NCI-H1092 (cell line): ENCODE measurements around the gene MED9.
"Not testable (repeated sequence)": the region's sequence is repeated elsewhere in the genome, so short reads cannot be mapped to it uniquely, and the experiment has no call there.

ENCODE experiments used
- DNase-seq: peaks from one replicate; lab custom pipeline; 2025; lab: John Stamatoyannopoulos, UW

MED9 gene

DNA sequence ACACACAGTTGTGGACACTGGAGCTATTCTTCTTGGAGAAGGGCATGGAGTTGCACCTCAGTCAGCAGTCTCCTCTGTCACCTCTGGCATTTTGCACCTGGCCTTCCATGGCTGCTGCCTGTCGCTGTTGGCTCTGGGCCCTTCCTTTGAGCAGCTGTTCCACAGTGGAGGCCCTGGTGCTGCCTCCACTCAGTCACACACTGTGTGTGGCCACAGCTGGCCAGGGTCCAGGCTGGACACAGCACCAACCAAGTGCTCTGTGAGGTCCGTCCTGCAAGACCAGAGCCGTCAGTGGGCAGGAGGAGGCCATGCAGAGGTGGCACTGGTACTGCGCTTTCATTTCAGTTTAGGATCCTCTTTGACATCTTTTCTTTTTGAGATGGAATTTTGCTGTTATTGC is 21.6 kb upstream of the MED9 start:
- DNase-seq = no peak

DNA sequence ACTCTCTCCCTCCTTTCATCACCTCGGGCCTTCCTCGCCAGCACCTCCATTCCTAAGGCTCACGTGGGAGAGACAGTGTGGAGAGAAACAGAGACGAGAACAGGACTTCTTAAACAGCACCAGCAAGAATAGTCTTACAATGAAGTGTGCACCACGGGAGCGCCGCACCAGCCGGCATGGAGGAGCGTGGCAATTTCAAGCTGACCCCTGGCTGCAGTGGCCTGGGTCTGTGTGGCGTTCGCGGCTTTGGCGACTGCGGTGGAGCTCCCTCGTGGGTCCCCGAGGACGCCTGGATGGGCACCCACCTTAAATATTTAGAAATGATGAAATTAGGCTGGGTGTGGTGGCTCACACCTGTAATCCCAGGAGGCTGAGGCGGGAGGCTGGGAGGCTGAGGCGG is 20.5 kb upstream of the MED9 start:
- no peak for DNase-seq

DNA sequence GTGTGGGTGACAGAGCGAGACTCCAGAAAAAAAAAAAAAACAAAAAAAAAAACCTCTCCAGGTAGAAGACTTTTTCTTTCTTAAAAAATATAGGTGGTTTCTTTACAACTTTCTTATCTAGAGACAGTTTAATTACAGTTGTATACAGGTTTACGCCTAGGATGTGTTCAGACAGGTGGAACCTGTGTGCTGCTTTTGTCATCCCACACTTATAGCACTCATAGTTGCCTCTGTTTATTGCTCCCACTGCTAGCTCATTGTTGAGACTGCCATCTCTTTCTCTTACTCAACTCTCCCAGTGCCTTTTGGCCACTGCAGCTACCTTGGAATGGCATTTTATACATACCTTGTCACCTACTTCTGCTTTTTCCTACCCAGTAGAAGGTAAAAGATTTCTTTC is 19.1 kb upstream of the MED9 start:
- no peak for DNase-seq

DNA sequence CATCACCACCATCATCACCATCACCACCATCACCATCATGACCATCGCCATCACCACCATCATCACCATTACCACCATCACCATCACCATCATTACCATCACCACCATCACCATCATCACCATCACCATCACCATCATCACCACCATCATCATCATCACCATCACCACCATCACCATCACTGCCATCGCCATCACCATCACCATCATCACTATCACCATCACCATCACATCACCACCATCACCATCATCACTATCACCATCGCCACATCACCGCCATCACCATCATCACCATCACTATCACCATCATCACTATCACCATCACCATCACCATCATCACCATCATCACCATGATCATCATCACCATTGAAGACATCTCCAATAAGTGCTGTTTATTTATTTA is 16.8 kb upstream of the MED9 start:
- no peak for DNase-seq

DNA sequence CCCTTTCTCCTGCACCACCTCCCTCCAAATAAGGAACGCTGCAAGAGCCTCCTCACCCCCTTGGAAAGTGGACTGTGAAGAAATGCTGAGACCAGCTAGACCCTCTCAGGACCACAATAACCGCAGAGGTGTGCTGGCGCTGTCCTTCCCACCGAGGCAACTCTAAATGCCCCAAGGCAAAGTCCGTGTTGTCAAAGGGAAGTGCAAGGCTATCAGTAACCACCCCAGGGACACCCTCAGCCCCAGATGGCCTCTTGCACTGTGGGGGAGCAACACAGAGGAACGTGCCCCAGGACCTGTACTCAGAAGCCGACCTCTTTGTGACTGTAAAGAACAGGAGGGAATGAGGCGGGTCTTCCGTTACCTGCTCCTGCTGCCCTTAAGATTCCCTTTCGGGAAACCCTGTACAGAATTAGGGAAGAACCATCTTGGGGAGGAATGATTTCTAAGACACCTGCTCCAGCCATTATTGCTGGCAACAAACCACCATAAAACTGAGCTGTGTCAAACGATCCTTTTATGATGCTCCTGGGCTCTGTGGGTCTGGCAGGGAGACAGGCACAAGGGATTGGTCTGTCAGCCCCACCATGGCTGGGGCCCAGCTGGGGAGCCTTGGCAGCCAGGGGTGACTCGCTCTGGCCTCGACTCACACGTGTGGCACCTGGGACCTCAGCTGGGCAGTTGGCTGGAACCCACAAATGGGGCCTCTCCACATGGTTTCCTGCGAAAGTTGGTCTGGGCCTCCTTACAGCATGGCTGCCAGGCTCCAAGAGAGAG is 14.6 kb upstream of the MED9 start:
- DNase-seq = no peak

DNA sequence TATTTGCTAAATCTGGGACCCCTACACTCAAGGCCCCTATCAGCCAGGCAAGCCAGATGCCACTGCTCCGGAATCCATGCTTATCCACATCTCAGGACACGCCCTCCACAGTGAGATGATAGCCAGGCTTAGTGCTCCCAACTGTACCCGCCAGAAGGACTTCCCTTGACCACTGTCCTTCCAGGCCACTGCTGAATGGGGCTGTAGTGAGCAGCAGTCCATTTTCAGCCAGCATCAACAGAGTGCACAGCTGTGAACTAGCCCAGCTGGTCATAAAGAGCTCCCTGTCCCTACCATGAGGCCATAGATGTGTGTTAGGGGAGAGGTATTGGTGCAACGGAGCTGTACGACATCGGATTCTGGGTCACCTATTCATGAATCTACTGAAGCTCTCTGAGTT is 13.0 kb upstream of the MED9 start:
- no peak for DNase-seq

DNA sequence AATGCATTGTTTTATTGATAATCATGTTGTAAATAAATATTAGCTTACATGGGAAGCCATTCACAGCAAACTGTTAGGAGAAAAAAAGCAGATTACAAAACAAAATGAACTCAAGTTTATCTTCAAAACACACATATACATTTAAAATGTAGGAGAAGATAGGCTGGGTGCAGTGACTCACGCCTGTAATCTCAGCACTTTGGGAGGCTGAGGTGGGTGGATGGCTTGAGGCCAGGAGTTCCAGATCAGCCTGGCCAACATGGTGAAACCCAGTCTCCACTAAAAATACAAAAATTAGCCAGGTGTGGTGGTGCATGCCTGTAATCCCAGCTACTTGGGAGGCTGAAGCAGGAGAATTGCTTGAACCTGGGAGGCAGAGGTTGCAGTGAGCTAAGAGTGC is 10.9 kb upstream of the MED9 start:
- not testable (repeated sequence) for DNase-seq

DNA sequence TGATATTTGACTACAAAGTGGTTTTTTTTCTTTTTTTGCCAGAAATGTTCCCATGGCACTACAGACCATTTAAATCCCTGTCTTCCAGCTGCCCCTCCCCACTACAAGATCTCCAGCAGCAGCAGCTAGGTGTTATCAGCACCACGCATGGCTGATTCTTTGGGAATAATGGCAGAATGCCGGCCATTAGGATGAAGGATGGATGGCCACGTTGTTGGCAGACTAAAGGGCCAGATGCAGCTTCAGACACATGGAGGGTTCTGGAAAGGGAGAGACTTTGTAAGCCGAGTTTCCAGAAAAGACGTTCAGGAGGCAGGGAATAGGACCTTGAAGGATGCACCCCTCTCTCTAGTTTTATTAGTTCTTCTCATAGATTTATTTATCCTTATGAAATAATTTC is 10.3 kb upstream of the MED9 start:
- DNase-seq = no peak

DNA sequence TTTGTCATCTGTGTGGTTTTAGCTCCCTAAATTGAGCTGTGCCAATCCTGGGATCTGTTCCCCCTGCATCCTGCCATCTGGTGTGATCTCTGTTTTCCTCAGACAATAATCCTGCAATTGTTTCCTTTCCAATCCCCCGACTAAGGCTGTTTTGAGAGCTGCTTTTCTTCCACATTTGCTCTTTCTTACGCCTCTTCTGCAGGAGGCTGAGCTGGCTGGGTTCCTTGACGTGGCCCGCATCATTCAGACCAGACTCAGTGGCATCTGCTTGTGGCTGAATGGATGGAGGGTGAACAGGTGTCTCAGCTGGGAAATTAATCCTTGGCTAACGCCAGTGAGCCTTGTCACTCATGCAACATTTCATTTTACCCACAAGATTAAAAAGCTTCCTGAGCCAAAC is 9.8 kb upstream of the MED9 start:
- DNase-seq = no peak

DNA sequence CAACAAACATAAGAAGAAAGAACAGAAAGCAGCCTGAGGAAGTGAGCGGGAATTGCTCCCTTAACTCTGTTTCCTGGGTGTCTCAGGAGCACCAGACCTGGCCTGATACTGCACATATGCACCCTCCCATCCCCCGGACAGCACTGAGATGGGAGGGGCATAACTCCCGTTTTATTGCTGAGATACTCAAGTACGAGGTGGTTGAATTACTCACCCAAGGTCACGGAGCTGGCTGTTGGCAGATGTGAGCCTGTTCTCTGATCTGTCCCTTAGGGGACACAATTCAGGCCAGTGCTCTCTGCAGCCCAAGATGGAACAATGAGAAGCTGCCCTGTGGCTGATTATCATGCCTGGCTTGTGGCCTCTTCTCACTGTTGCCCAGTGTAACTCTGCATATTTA is 9.1 kb upstream of the MED9 start:
- no peak for DNase-seq

DNA sequence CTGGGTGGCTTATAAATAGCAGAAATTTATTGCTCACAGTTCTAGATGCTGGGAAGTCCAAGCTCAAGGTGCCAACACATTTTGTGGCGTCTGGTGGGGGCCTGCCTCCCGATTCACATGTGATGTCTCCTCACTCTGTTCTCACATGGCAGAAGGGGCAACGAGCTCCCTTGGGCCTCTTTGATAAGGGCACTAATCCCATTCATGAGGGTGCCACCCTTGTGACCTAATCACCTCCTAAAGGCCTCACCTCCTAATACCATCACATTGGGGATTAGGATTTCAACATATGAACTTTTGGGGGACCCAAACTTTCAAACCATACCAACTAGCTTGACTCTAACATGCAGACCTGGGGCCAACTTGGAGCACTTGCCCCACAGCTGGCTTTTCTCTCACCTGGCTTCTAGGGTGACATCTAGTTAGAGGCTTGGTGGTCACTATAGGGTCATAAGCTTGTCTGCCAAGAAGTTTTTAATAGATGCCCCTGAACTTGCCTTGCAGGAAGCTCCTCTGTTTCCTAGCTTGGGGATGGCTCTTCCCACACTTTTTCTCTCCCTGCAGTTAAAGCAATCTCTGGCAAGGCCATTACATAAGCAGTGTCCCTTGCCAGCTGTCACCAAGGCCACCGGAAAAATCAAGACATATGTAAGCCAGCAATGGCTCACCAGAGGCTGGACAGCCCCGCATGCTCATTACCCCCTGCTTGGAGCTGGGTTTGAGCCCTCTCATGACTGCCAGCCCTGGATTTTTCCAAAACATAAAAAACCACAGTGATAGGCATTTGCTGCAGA is 8.4 kb upstream of the MED9 start:
- no peak for DNase-seq

DNA sequence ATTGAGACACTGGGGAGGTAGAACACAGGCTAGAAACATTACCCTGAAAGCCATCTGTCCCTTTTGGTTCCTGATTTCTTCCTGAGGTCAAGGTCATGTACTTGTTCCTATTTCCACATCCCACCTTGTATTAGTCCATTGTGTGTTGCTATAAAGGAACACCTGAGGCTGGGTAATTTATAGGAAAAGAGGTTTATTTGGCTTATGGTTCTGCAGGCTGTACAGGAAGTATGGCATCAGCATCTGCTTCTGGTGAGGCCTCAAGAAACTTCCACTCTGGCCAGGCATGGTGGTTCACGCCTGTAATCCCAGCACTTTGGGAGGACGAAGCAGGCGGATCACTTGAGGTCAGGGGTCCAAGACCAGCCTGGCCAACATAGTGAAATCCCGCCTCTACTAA is 7.4 kb upstream of the MED9 start:
- DNase-seq = no peak

DNA sequence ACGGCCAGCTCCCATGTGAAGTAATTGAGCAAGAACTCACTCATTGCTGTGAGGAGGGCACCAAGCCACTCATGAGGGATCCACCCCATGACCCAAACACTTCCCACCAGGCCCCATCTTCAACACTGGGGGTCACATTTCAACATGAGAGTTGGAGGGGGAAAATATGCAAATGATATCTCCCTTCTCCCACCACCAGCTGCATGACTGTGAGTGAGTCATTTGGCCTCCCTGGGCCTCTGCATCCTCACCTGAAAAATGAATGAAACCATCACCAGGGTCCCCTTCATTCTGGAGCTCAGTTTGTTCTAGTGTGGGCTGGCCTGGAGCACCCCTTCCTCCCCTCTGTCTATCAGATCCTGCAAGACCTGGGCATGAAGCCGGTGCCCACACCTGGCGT is 6.8 kb upstream of the MED9 start:
- no peak for DNase-seq

DNA sequence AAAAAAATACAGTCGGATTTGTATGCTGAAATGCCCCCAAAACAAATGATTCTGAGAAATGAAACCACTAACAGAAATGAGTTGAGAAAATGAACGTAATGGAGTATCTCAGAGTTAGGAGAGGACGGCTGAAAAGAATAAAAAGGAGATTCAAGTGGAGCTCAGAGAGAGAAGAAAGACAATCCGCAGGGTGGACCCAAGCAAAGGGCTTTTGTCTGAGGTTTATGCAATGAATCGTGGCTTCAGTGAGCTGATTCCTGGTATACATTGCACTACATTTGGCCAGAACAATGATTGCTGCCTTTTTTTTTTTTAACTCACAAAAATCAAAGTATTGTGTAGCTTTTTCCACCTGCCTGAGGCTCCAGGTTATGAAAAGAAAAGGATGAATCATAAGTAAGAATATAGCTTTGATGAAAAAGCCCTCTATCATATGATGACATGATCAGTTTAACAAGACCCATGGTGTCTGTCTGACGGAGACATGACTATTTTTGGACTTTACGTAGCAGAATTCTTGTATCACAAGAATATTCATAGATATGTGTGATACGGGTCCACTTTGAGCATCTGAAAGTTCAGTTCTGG is 4.4 kb upstream of the MED9 start:
- no peak for DNase-seq

DNA sequence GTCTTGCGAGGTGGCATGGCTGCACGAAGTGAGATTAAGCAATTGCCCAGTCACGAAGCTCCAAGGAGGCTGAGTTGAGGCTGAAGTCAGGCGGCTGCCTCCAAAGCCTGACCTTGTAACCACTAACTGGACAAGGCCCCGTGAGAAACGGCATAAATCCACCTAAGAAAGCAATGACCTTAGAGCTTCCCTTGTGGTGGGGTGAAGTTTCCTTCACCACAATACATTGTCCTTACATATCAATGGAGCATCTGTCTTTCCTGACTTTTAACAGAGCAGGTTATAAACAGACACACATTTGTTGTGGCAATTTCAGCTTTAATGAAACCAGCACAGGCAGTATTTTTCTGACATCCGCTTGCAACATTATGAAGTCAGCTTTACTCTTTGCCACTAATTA is 2.5 kb upstream of the MED9 start:
- no peak for DNase-seq

DNA sequence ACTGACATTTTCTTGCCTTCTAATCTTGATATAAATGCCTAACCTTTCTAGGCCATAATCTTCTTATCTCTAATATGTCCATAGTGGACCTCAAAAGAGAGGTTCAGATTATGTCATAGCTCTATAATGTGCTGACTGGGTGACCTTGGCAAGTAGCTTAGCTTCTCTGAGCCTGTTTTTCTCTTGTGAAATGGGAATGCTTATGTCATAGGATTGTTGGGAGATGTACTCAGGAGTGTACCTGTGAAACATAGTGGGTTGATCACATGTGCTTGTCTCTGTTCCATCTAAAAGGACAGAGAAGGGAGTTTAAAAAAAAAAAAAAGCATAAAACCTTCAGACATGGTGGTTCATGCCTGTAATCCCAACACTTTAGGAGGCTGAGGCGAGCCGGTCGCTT is 2.4 kb downstream of the MED9 start:
- DNase-seq = no peak

DNA sequence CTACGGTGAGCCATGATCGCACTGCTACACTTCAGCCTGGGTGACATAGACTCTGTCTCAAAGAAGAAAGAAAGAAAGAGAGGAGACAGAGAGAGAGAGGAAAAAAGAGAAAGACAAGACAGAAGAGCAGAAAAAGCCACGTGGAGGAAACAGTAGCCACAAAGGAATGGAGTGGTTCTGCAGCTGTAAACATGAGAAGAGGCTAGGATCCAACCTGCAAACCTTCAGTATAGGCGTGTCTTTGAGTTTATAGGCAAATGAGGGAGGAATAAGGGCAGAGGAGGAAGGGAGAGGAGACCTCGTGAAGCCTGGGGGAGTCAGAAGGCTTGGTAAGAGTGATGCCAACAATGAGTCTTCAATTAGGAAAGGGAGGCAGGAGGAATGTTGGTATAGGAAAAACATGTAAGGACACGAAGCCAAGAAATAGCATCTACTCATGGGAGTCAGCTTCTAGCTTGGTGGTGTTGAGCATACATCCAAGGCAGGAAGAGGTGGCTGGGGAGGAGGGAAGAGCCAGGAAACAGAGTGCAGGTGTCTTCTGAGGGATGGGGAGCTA is 3.9 kb downstream of the MED9 start:
- DNase-seq = no peak

DNA sequence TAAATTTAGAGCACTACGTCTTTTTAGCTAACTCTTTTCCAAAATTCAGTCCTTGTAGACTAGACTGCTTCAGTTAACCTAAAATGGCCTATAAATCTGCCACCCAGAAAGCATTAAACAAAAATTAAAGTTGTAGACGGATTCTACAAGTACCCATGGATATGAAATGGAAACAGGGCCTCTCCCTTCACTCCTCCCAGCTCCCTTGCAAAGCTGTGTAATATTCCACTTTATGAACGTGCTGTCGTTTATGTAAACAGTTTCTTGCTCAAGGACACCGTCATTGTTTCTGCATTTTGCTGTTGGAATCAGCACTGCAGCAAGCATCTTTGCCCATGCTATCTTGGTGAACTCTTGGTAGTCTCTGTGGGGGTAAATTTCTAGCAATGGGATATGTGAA is 5.1 kb downstream of the MED9 start:
- no peak for DNase-seq

DNA sequence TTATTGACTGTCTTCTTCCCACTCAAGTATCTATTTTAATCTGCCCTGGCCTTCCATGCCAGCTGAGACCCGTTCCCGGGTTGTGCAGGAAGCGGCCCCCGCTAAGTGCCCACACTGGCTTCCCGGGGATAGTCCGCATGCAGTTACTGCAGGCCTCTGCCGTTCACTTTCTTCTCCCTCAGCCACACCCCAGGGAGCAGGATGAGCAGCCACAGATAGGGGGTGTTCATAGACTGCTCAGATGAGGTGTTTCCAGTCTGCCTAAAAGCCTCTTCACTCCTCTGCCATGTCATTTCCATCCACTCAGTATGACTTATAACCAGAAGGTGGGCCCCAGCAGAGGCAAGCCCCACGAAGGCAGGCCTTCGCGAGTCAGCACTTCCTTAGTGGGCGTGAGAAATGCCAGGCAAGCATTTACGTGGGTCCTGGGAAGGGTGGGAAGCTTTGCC is 7.7 kb downstream of the MED9 start:
- DNase-seq = no peak

DNA sequence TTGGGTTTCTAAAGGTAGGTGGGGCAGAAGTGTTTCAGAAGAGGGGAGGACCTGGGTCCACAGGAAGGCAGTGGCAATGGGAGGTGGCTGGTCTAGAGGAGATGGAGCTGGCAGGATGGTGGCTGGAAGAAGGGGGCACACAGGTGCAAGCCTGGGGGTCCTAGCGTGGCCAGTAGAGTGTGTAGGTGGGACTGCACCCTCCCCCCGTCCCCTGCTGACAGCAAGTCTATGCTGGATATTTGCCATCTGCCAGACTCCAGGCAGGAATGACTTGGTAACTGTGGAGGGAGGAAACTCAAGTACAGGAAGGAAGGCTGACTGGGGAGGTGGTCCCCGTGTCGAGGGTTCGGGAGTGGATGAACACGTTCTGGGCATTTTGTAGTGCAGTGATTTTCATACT is 8.6 kb downstream of the MED9 start:
- no peak for DNase-seq

DNA sequence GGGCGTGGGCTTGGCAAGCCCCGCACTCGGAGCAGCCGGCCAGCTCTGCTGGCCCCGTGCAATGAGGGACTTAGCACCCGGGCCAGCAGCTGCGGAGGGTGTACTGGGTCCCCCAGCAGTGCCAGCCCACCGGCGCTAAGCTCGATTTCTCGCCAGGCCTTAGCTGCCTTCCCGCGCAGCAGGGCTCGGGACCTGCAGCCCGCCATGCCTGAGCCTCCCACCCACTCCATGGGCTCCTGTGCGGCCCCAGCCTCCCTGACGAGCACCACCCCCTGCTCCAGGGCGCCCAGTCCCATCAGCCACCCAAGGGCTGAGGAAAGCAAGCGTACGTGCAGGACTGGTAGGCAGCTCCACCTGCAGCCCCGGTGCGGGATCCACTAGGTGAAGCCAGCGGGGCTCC is 9.6 kb downstream of the MED9 start:
- not testable (repeated sequence) for DNase-seq

DNA sequence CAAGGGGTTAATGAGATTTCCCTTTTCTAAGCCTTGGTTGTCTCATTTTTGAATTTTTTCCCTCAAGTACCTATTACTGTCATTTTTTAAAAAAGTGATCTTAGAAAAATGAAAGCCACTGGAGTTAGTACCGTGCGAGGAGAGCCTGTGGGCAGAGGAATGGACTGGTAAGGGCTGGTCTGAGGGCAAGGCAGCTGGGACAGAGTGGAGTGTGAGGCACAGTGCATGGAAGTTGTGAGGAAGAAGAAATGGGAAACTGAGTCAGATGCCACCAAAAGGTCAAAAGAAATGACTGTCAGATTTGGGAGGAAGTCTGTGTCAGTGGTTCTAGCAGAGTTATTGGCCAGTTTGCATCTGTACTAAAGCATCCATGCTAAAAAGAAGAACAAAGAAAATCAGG is 11.2 kb downstream of the MED9 start:
- DNase-seq = no peak

DNA sequence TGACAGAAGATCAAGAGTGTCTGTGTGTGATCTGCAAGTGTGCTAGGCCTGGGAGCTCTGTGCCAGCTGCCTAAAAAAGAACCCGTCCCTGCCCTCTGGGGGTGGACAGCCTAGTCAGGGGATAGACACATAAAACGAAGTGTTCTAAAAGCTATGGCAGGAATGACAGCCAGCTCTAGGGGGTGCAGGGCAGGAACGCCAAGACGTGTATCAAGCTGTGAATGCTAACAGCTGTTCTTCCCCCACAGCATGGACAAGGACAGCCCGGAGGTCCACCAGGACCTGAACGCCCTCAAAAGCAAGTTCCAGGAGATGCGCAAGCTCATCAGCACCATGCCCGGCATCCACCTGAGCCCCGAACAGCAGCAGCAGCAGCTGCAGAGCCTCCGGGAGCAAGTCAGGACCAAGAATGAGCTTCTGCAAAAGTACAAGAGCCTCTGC is 14.3 kb downstream of the MED9 start:
- DNase-seq = no peak
